ENCODE data around the gene FCF1. TPM values are rescaled to one million over a fixed set of nuclear protein-coding genes. Genes with fewer than 3 reads are reported as not detected.

The FCF1 gene
- total RNA-seq, 1 donor from 2014 or later = 64.1 TPM

DNA sequence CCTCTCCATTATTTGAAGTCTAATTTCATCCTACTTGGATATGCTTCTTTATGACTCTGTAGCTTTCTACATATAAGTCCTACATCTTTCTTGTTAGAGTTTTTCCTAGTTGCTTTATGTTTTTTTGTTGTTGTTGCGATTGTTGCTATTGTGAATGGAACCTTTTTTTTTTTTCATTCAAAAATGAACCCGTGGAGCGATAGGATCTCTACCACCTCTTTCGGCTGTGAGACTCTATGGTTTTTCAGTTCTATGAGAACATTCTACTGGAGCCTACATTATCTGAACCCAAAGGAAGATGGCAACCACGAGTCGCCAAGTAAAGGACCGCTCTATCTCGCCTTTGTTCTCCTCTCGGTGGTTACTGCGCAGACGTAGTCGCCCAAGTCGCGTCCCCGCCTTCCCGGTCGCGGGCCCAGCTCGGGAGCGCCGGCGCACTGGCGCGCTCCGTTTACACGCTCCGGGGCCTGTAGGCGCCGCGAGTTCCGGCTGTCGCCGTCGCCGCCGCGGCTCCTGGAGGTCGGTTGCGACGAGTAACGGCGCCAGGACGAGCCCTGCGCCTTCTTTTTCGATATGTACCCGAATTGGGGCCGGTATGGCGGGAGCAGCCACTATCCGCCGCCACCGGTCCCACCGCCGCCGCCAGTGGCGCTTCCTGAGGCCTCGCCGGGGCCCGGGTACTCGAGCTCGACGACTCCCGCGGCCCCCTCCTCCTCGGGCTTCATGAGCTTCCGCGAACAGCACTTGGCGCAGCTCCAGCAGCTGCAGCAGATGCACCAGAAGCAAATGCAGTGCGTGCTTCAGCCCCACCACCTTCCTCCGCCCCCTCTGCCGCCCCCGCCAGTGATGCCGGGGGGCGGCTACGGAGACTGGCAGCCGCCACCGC lies 50.2 kb downstream of the FCF1 start, which contains the start of gene YLPM1:
TSS of gene YLPM1 (plus strand) at position 400 of the 886 bp plus-strand sequence. CDS start at position 574, 174 bp downstream.
- H3K4me1 ChIP-seq (ENCODE audit: insufficient read depth, low read length) = peaks cover 14% of the 10 kb centered on the region
- H3K9me3 Mint-ChIP-seq (ENCODE audit: unreplicated experiment) = no peaks in the 10 kb centered on the region
- H3K36me3 Mint-ChIP-seq (ENCODE audit: low read depth, unreplicated experiment) = peaks cover 3% of the 10 kb centered on the region
- peak within 1 kb of the TSS; percentile 79 for H2AFZ ChIP-seq (ENCODE audit: low read depth, low read length)
- TF ChIP-seq EZH2 (IDR thresholded peaks at IDR 0.05; ENCODE audit: insufficient read depth, low read length) = no peak
- peak; percentile 54 for TF ChIP-seq CTCF (IDR thresholded peaks at IDR 0.05; ENCODE audit: insufficient read depth, low read depth, low read length)
- H3K27me3 ChIP-seq (ENCODE audit: insufficient read depth, low read length) = no peaks in the 10 kb centered on the region
- no peaks in the 10 kb centered on the region for H3K9me3 ChIP-seq (ENCODE audit: insufficient read depth, low read depth, low read length)
- peaks cover 55% of the 10 kb centered on the region for H3K79me2 ChIP-seq (ENCODE audit: insufficient read depth, low read length)
- FAIRE-seq = peak; percentile 5
- no peaks in the 10 kb centered on the region for H3K27me3 Mint-ChIP-seq (ENCODE audit: low read depth, unreplicated experiment)
- H3K4me3 ChIP-seq (ENCODE audit: insufficient read depth, low read depth, low read length) = peak within 1 kb of the TSS; percentile 64
- peak within 1 kb of the TSS; percentile 98 for H3K4me2 ChIP-seq (ENCODE audit: low read length)
- peaks cover 43% of the 10 kb centered on the region for H4K20me1 ChIP-seq (ENCODE audit: insufficient read depth, low read length)
- peak; percentile 95 for DNase-seq (ENCODE audit: low read depth)
- peak within 1 kb of the TSS; percentile 98 for H3K4me3 Mint-ChIP-seq (ENCODE audit: unreplicated experiment)
- peak within 1 kb of the TSS; percentile 89 for H3K27ac Mint-ChIP-seq (ENCODE audit: unreplicated experiment)
- H3K9ac ChIP-seq (ENCODE audit: low read length) = peak within 1 kb of the TSS; percentile 93
- H3K27ac ChIP-seq (ENCODE audit: low read depth, low read length) = peak within 1 kb of the TSS; percentile 82
- peaks cover 20% of the 10 kb centered on the region for H3K4me1 Mint-ChIP-seq (ENCODE audit: low read depth, unreplicated experiment)
- no peaks in the 10 kb centered on the region for H3K36me3 ChIP-seq (ENCODE audit: insufficient read depth, low read length)

DNA sequence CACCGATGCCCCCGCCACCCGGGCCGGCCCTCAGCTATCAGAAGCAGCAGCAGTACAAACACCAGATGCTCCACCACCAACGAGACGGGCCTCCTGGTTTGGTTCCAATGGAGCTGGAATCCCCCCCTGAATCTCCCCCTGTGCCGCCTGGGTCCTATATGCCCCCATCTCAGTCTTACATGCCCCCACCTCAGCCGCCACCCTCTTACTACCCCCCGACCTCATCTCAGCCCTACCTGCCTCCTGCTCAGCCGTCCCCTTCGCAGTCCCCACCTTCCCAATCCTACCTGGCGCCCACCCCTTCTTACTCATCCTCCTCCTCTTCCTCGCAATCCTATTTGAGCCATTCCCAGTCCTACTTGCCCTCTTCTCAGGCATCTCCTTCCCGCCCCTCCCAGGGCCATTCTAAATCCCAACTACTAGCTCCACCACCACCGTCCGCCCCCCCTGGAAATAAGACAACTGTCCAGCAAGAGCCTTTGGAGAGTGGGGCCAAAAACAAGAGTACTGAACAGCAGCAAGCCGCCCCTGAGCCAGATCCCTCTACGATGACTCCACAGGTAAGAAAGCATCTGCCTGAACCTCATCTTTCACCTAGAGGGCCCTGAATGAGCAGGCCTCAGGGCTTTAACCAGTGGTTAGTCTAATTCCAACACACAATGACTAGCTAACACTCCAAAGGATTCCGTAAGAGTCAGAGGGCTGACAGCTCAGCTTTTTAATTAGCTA lies 51.0 kb downstream of the FCF1 start:
- Histone ChIP-seq H3K27me3 (ENCODE audit: insufficient read depth, low read length) (no peaks in the 10 kb centered on the region), H3K4me1 (ENCODE audit: insufficient read depth, low read length) (peaks cover 14% of the 10 kb centered on the region), H4K20me1 (ENCODE audit: insufficient read depth, low read length) (peaks cover 49% of the 10 kb centered on the region), H2AFZ (ENCODE audit: low read depth, low read length) (peak overlapping the region; percentile 79), H3K36me3 (ENCODE audit: insufficient read depth, low read length) (no peaks in the 10 kb centered on the region), H3K9ac (ENCODE audit: low read length) (peak overlapping the region; percentile 93), H3K4me3 (ENCODE audit: insufficient read depth, low read depth, low read length) (peak overlapping the region; percentile 64), H3K4me2 (ENCODE audit: low read length) (peak overlapping the region; percentile 98), H3K27ac (ENCODE audit: low read depth, low read length) (peak overlapping the region; percentile 82), H3K9me3 (ENCODE audit: insufficient read depth, low read depth, low read length) (no peaks in the 10 kb centered on the region), H3K79me2 (ENCODE audit: insufficient read depth, low read length) (peaks cover 62% of the 10 kb centered on the region)
- H3K36me3 Mint-ChIP-seq (ENCODE audit: low read depth, unreplicated experiment) = peaks cover 3% of the 10 kb centered on the region
- TF ChIP-seq EZH2 (IDR thresholded peaks at IDR 0.05; ENCODE audit: insufficient read depth, low read length) (no peak), CTCF (IDR thresholded peaks at IDR 0.05; ENCODE audit: insufficient read depth, low read depth, low read length) (no peak)
- DNase-seq (ENCODE audit: low read depth) (peak; percentile 18), FAIRE-seq (no peak)
- H3K9me3 Mint-ChIP-seq (ENCODE audit: unreplicated experiment) = no peaks in the 10 kb centered on the region
- H3K4me1 Mint-ChIP-seq (ENCODE audit: low read depth, unreplicated experiment) = peaks cover 20% of the 10 kb centered on the region
- no peaks in the 10 kb centered on the region for H3K27me3 Mint-ChIP-seq (ENCODE audit: low read depth, unreplicated experiment)
- peak overlapping the region; percentile 89 for H3K27ac Mint-ChIP-seq (ENCODE audit: unreplicated experiment)
- H3K4me3 Mint-ChIP-seq (ENCODE audit: unreplicated experiment) = peak overlapping the region; percentile 98
